ENCODE data around the gene CTTN.

Gene CTTN

GRCh38 chr11:70378506-70379134 lies 19.7 kb upstream of the CTTN start:
- Histone ChIP-seq H3K4me3 (ENCODE audit: low read length in 2 of 2) (no peak overlapping the region), H3K4me1 (ENCODE audit: control insufficient read depth in 2 of 2, insufficient read depth in 1 of 2, low read depth in 1 of 2, low read length in 2 of 2) (peaks cover 0 to 4% of the 10 kb centered on the region in 2 donors), H3K27ac (replicated peaks; ENCODE audit: low read length) (no peak overlapping the region), H4K91ac (ENCODE audit: low read depth, low read length, poor library complexity) (no peak overlapping the region), H3K79me1 (ENCODE audit: low read depth, low read length) (no peaks in the 10 kb centered on the region), H2BK12ac (ENCODE audit: low read length) (no peak overlapping the region), H3K4me2 (ENCODE audit: insufficient read depth, low read length, poor library complexity, severe bottlenecking) (no peak overlapping the region), H3K4ac (ENCODE audit: low read length) (no peak overlapping the region), H2AFZ (ENCODE audit: low read length) (no peak overlapping the region), H2BK5ac (ENCODE audit: low read length) (no peak overlapping the region), H3K9me3 (replicated peaks in 1 of 2; ENCODE audit: control insufficient read depth in 2 of 2, insufficient read depth in 1 of 2, low read depth in 1 of 2, low read length in 2 of 2) (no peaks in the 10 kb centered on the region), H3K14ac (ENCODE audit: low read length) (no peak overlapping the region), H2BK120ac (ENCODE audit: low read depth, low read length) (no peak overlapping the region), H2BK15ac (ENCODE audit: low read length) (no peak overlapping the region), H3K23ac (ENCODE audit: low read depth, low read length, poor library complexity) (no peak overlapping the region), H2AK5ac (ENCODE audit: low read depth, low read length) (no peak overlapping the region), H3K18ac (ENCODE audit: low read length) (no peak overlapping the region), H3K9ac (ENCODE audit: low read depth, low read length, poor library complexity) (no peak overlapping the region), H3K36me3 (replicated peaks in 1 of 2; ENCODE audit: control insufficient read depth in 2 of 2, insufficient read depth in 2 of 2, low read length in 2 of 2) (peaks cover 20 to 93% of the 10 kb centered on the region in 2 donors), H4K8ac (ENCODE audit: low read depth, low read length) (no peak overlapping the region), H3K27me3 (ENCODE audit: control insufficient read depth in 3 of 3, insufficient read depth in 3 of 3, low read depth in 1 of 3, low read length in 3 of 3) (no peaks in the 10 kb centered on the region)
- no CpG with 5 or more reads among the region's 9 CpGs for WGBS, 2 donors (ENCODE audit: extremely low coverage in 2 of 2, insufficient read length in 2 of 2, insufficient replicate concordance in 1 of 2)
- no peak for DNase-seq (ENCODE audit: low spot score)

- peaks cover 22 to 90% of the 10 kb centered on the region in 2 donors for H3K36me3 ChIP-seq (replicated peaks in 1 of 2; ENCODE audit: control insufficient read depth in 2 of 2, insufficient read depth in 2 of 2, low read length in 2 of 2)
- no CpG with 5 or more reads among the region's 8 CpGs for WGBS, 2 donors (ENCODE audit: extremely low coverage in 2 of 2, insufficient read length in 2 of 2, insufficient replicate concordance in 1 of 2)
- H2AFZ ChIP-seq (ENCODE audit: low read length) = no peak overlapping the region
These were observed 17.0 kb upstream of the CTTN start for GRCh38 chr11:70381350-70381749.

GRCh38 chr11:70381872-70382861 lies 16.2 kb upstream of the CTTN start:
- Histone ChIP-seq H3K14ac (ENCODE audit: low read length) (no peak overlapping the region), H3K79me1 (ENCODE audit: low read depth, low read length) (no peaks in the 10 kb centered on the region), H4K8ac (ENCODE audit: low read depth, low read length) (no peak overlapping the region), H2BK120ac (ENCODE audit: low read depth, low read length) (no peak overlapping the region), H2AK5ac (ENCODE audit: low read depth, low read length) (no peak overlapping the region), H3K27ac (replicated peaks; ENCODE audit: low read length) (no peak overlapping the region), H3K4me3 (ENCODE audit: low read length in 2 of 2) (no peak overlapping the region), H2BK15ac (ENCODE audit: low read length) (no peak overlapping the region), H3K23ac (ENCODE audit: low read depth, low read length, poor library complexity) (no peak overlapping the region), H3K9me3 (replicated peaks in 1 of 2; ENCODE audit: control insufficient read depth in 2 of 2, insufficient read depth in 1 of 2, low read depth in 1 of 2, low read length in 2 of 2) (no peaks in the 10 kb centered on the region), H3K27me3 (ENCODE audit: control insufficient read depth in 3 of 3, insufficient read depth in 3 of 3, low read depth in 1 of 3, low read length in 3 of 3) (no peaks in the 10 kb centered on the region), H3K18ac (ENCODE audit: low read length) (no peak overlapping the region), H3K4me2 (ENCODE audit: insufficient read depth, low read length, poor library complexity, severe bottlenecking) (no peak overlapping the region), H4K91ac (ENCODE audit: low read depth, low read length, poor library complexity) (no peak overlapping the region), H3K4ac (ENCODE audit: low read length) (no peak overlapping the region), H3K9ac (ENCODE audit: low read depth, low read length, poor library complexity) (no peak overlapping the region), H2AFZ (ENCODE audit: low read length) (no peak overlapping the region), H2BK12ac (ENCODE audit: low read length) (no peak overlapping the region), H3K36me3 (replicated peaks in 1 of 2; ENCODE audit: control insufficient read depth in 2 of 2, insufficient read depth in 2 of 2, low read length in 2 of 2) (peaks cover 22 to 82% of the 10 kb centered on the region in 2 donors), H3K4me1 (ENCODE audit: control insufficient read depth in 2 of 2, insufficient read depth in 1 of 2, low read depth in 1 of 2, low read length in 2 of 2) (peaks cover 0 to 4% of the 10 kb centered on the region in 2 donors), H2BK5ac (ENCODE audit: low read length) (no peak overlapping the region)
- no CpG with 5 or more reads among the region's 15 CpGs for WGBS, 2 donors (ENCODE audit: extremely low coverage in 2 of 2, insufficient read length in 2 of 2, insufficient replicate concordance in 1 of 2)
- DNase-seq (ENCODE audit: low spot score) = no peak

More at GRCh38 chr11:70381350-70381749, 17.0 kb upstream of the CTTN start:
- Histone ChIP-seq H3K4ac (ENCODE audit: low read length) (no peak overlapping the region), H3K9ac (ENCODE audit: low read depth, low read length, poor library complexity) (no peak overlapping the region), H3K4me1 (ENCODE audit: control insufficient read depth in 2 of 2, insufficient read depth in 1 of 2, low read depth in 1 of 2, low read length in 2 of 2) (peaks cover 0 to 4% of the 10 kb centered on the region in 2 donors), H3K9me3 (replicated peaks in 1 of 2; ENCODE audit: control insufficient read depth in 2 of 2, insufficient read depth in 1 of 2, low read depth in 1 of 2, low read length in 2 of 2) (no peaks in the 10 kb centered on the region), H3K79me1 (ENCODE audit: low read depth, low read length) (no peaks in the 10 kb centered on the region), H4K91ac (ENCODE audit: low read depth, low read length, poor library complexity) (no peak overlapping the region), H3K27ac (replicated peaks; ENCODE audit: low read length) (no peak overlapping the region), H3K23ac (ENCODE audit: low read depth, low read length, poor library complexity) (no peak overlapping the region), H3K27me3 (ENCODE audit: control insufficient read depth in 3 of 3, insufficient read depth in 3 of 3, low read depth in 1 of 3, low read length in 3 of 3) (no peaks in the 10 kb centered on the region), H4K8ac (ENCODE audit: low read depth, low read length) (no peak overlapping the region), H2BK15ac (ENCODE audit: low read length) (no peak overlapping the region), H2BK120ac (ENCODE audit: low read depth, low read length) (no peak overlapping the region), H2AK5ac (ENCODE audit: low read depth, low read length) (no peak overlapping the region), H3K14ac (ENCODE audit: low read length) (no peak overlapping the region), H2BK5ac (ENCODE audit: low read length) (no peak overlapping the region), H3K4me3 (ENCODE audit: low read length in 2 of 2) (no peak overlapping the region), H3K18ac (ENCODE audit: low read length) (no peak overlapping the region), H3K4me2 (ENCODE audit: insufficient read depth, low read length, poor library complexity, severe bottlenecking) (no peak overlapping the region), H2BK12ac (ENCODE audit: low read length) (no peak overlapping the region)
- no peak for DNase-seq (ENCODE audit: low spot score)

Data from neuronal stem cell (in vitro differentiated cells).